K562 (cell line): ENCODE results near the gene LMCD1. TPM values are rescaled to one million over a fixed set of nuclear protein-coding genes. Genes with fewer than 3 reads are reported as not detected.

ENCODE experiments used
- ATAC-seq: fragments of 200-7000 bp; cut with Tn5 transposase; 3 replicates; pipeline ENCODE4 v1.9.1; 2020; ENCODE audit warnings: moderate library complexity
- BruUV-seq: library from RNA; stranded (reverse); fragments of 400-500 nt; replicated peaks from 2 replicates; lab custom pipeline; 2021; lab: Mats Ljungman, UMichigan
- CTCF ChIA-PET: fragments of 300-600 bp; formaldehyde crosslinking; extraction: SDS; loops from one replicate; lab custom pipeline; 2021; ENCODE audit warnings: low intra/inter-chr PET ratio; lab: Yijun Ruan, JAX
- POLR2A ChIA-PET: fragments of 300-600, 350-650 bp; sonication (Branson Sonifier 250); formaldehyde crosslinking; extraction: SDS; loops from one replicate; lab custom pipeline; 2021; ENCODE audit warnings: antibody characterized with exemption, inconsistent platforms; lab: Yijun Ruan, JAX
- DNase-seq, 4 experiments: peaks; one replicate each; pipeline versions ENCODE4 v3.0.0 to v3.0.0-alpha.2; 2011 to 2018; ENCODE audit warnings: low spot score in 3 of 4, mixed read lengths in 3 of 4; ENCODE audit errors: extremely low read depth in 1 of 4
- FAIRE-seq: peaks from 2 replicates; lab custom pipeline; 2011; peaks lifted over from hg19 to GRCh38; lab: Jason Lieb, UNC
- H2AFZ ChIP-seq: 2 replicates; pipeline ENCODE4 v1.6.0; 2011; ENCODE audit warnings: low read depth, low read length, control low read depth, inconsistent platforms
- H3K27ac ChIP-seq: fragments of 200-600 bp; 3 replicates; pipeline ENCODE4 v1.8.0; 2011; ENCODE audit warnings: low read depth, mild to moderate bottlenecking, control low read depth, inconsistent platforms, low read length, moderate library complexity, mixed read lengths; ENCODE audit errors: extremely low read depth
- H3K27me3 ChIP-seq, 2 experiments: fragments of 300-600 bp in 1 of 2; 2 replicates in 1 of 2; 3 replicates in 1 of 2; pipeline versions ENCODE4 v1.6.0 to v1.8.0; 2011; ENCODE audit warnings: inconsistent platforms in 2 of 2, low read length in 2 of 2, mild to moderate bottlenecking in 1 of 2, mixed read lengths in 1 of 2, moderate library complexity in 1 of 2; ENCODE audit not compliant: control insufficient read depth in 2 of 2, insufficient read depth in 2 of 2
- H3K36me3 ChIP-seq: fragments of 300-600 bp; 3 replicates; pipeline ENCODE4 v1.8.0; 2011; ENCODE audit warnings: mild to moderate bottlenecking, low read length, inconsistent platforms; ENCODE audit not compliant: control insufficient read depth, insufficient read depth
- H3K4me1 ChIP-seq, 2 experiments: fragments of 200-600 bp in 1 of 2; replicated peaks in 1 of 2; 2 replicates in 1 of 2; 3 replicates in 1 of 2; pipeline versions ENCODE4 v1.5.1 to v1.8.0; 2011; ENCODE audit warnings: inconsistent platforms in 2 of 2, low read length in 2 of 2, mild to moderate bottlenecking in 1 of 2, mixed read lengths in 1 of 2, moderate library complexity in 1 of 2; ENCODE audit not compliant: control insufficient read depth in 2 of 2, insufficient read depth in 2 of 2
- H3K4me2 ChIP-seq: 2 replicates; pipeline ENCODE4 v1.6.1; 2011; ENCODE audit warnings: low read length, control low read depth, inconsistent platforms, mixed read lengths; ENCODE audit not compliant: insufficient read depth
- H3K4me3 ChIP-seq: fragments of 200-600 bp; sonication (generic), shearing (Covaris generic); 2 replicates; pipeline ENCODE4 v1.5.1; 2016; ENCODE audit warnings: control low read depth, inconsistent platforms
- H3K79me2 ChIP-seq: fragments of 200-600 bp; 3 replicates; pipeline ENCODE4 v1.8.0; 2011; ENCODE audit warnings: low read length, inconsistent platforms; ENCODE audit not compliant: control insufficient read depth, insufficient read depth
- H3K9ac ChIP-seq, 2 experiments: 2 replicates each; pipeline versions ENCODE4 v1.6.0 to v1.6.1; 2011; ENCODE audit warnings: low read depth in 2 of 2, low read length in 2 of 2, control low read depth in 1 of 2, inconsistent platforms in 1 of 2, mild to moderate bottlenecking in 1 of 2, mixed read lengths in 1 of 2; ENCODE audit not compliant: insufficient read depth in 1 of 2
- H3K9me1 ChIP-seq: one replicate; pipeline ENCODE4 v1.6.0; 2011; ENCODE audit warnings: inconsistent platforms, mild to moderate bottlenecking, low read length, moderate library complexity; ENCODE audit not compliant: control insufficient read depth, insufficient read depth
- H3K9me3 ChIP-seq: replicated peaks from 2 replicates; pipeline ENCODE4 v1.5.1; 2011; ENCODE audit warnings: low read depth, low read length, inconsistent platforms; ENCODE audit not compliant: control insufficient read depth, insufficient read depth
- H4K20me1 ChIP-seq: replicated peaks from 2 replicates; pipeline ENCODE4 v1.6.1; 2011; ENCODE audit warnings: low read length, inconsistent platforms, mixed read lengths; ENCODE audit not compliant: control insufficient read depth, insufficient read depth
- CBX2 ChIP-seq: fragments of 200-600 bp; sonication (generic); IDR thresholded peaks from one replicate; pipeline ENCODE4 v1.6.1; 2012; ENCODE audit warnings: mild to moderate bottlenecking, low read length, inconsistent platforms; ENCODE audit not compliant: insufficient read depth, poor library complexity, severe bottlenecking
- EWSR1 ChIP-seq: fragments of 450-650 bp; IDR thresholded peaks from 2 replicates; pipeline ENCODE4 v1.6.1; 2018; ENCODE audit warnings: borderline replicate concordance, mild to moderate bottlenecking, low read depth, moderate library complexity; ENCODE audit not compliant: partially characterized antibody
- FOXP1 ChIP-seq: sonication (generic); formaldehyde crosslinking; IDR thresholded peaks from 2 replicates; pipeline ENCODE4 v1.8.0; 2022; ENCODE audit warnings: mild to moderate bottlenecking, missing genetic modification reagents
- GABPB1 ChIP-seq: sonication (generic); formaldehyde crosslinking; IDR thresholded peaks from 2 replicates; pipeline ENCODE4 v1.8.0; 2022; ENCODE audit warnings: mild to moderate bottlenecking, missing genetic modification reagents
- HMGXB4 ChIP-seq: sonication (generic); formaldehyde crosslinking; IDR thresholded peaks from 2 replicates; pipeline ENCODE4 v1.8.1; 2023; ENCODE audit warnings: mild to moderate bottlenecking, missing genetic modification reagents
- MTA1 ChIP-seq: fragments of 450-650 bp; IDR thresholded peaks from 2 replicates; pipeline ENCODE4 v1.6.1; 2017; ENCODE audit warnings: borderline replicate concordance
- NBN ChIP-seq: fragments of 450-650 bp; IDR thresholded peaks from 2 replicates; pipeline ENCODE4 v1.6.1; 2016; ENCODE audit warnings: low read depth, mild to moderate bottlenecking
- PKNOX1 ChIP-seq: fragments of 450-650 bp; IDR thresholded peaks from 2 replicates; pipeline ENCODE4 v1.6.1; 2016
- PTTG1 ChIP-seq: fragments of 450-650 bp; IDR thresholded peaks from 2 replicates; pipeline ENCODE4 v1.6.1; 2016; ENCODE audit warnings: low read depth, mild to moderate bottlenecking, missing genetic modification characterization, missing compliant biosample characterization
- RBFOX2 ChIP-seq: fragments of 200-400 bp; formaldehyde crosslinking; IDR thresholded peaks from 2 replicates; pipeline ENCODE4 v1.6.1; 2017; ENCODE audit warnings: low read depth, mild to moderate bottlenecking, low read length, moderate library complexity
- SRSF1 ChIP-seq: fragments of 200-400 bp; formaldehyde crosslinking; IDR thresholded peaks from 2 replicates; pipeline ENCODE4 v1.6.1; 2017; ENCODE audit warnings: mild to moderate bottlenecking, low read depth, low read length, moderate library complexity
- TCF3 ChIP-seq: sonication (generic); formaldehyde crosslinking; IDR thresholded peaks from 2 replicates; pipeline ENCODE4 v1.4.0; 2020; ENCODE audit warnings: mild to moderate bottlenecking, missing genetic modification reagents
- VEZF1 ChIP-seq: fragments of 200-800 bp; sonication (Bioruptor generic); IDR thresholded peaks from 2 replicates; pipeline ENCODE4 v1.6.1; 2017; ENCODE audit warnings: missing genetic modification characterization, missing compliant biosample characterization
- ZNF184 ChIP-seq: sonication (generic); formaldehyde crosslinking; IDR thresholded peaks from 2 replicates; pipeline ENCODE4 v1.5.0; 2020; ENCODE audit warnings: missing genetic modification reagents
- whole genome bisulfite sequencing: fragments of 100-300 bp; shearing (Covaris generic); methylation state at CpG from one replicate; pipeline ENCODE4 v1.1.6; 2016; ENCODE audit warnings: low coverage, mixed read lengths; ENCODE audit not compliant: insufficient coverage; ENCODE audit errors: missing lambda C conversion rate; 5-methylcytosine and 5-hydroxymethylcytosine counted together
- in situ Hi-C: fragments of 300-500 bp; cut with MboI; formaldehyde crosslinking; loops from 4 replicates; pipeline ENCODE4 v1.15.0; 2018; ENCODE audit warnings: inconsistent platforms, mixed read lengths
- intact Hi-C: fragments of 100-400 bp; cut with micrococcal nuclease; formaldehyde crosslinking; loops from 2 replicates; pipeline ENCODE4 v1.14.2; 2022
- polyA plus RNA-seq, 8 experiments: library from polyadenylated mRNA; depleted of rRNA in 4 of 8; stranded (reverse) in 5 of 8; unstranded in 3 of 8; fragments of >200 nt; fragmentation: Nextera tagmentation in 2 of 8; fragmentation: Illumina TruSeq in 1 of 8; extraction: Ambion mirVana in 2 of 8; extraction: Trizol in 1 of 8; gene quantifications; 2 replicates each; pipeline versions ENCODE4 v1.2.1 to v1.2.3, GENCODE V29; 2011 to 2014; ENCODE audit warnings: inconsistent platforms in 1 of 8, missing spikeins in 1 of 8
- total RNA-seq, 7 experiments: library from RNA; depleted of rRNA in 6 of 7; stranded (reverse); fragments of >200 nt in 6 of 7; fragmentation: Illumina TruSeq in 2 of 7; extraction: Trizol in 2 of 7; gene quantifications; 2 replicates each; pipeline versions ENCODE4 v1.2.1 to v1.2.3, GENCODE V29; 2011 to 2021; ENCODE audit warnings: low replicate concordance in 1 of 7
- TF ChIP-seq, protein P1 (sequence below): sonication (generic); IDR thresholded peaks from 2 replicates; pipeline ENCODE4 v1.6.1; 2016
- TF ChIP-seq, protein P2 (sequence below): IDR thresholded peaks from 2 replicates; pipeline ENCODE4 v1.6.1; 2014; ENCODE audit warnings: antibody characterized with exemption

The LMCD1 gene
- total and polyA plus RNA-seq, 9 of the 15 experiments (the other 6 are each of a cell fraction or from before 2014, with no cell fraction given), result 0.60 TPM; not detected in 8

- TF ChIP-seq, protein P1, sequence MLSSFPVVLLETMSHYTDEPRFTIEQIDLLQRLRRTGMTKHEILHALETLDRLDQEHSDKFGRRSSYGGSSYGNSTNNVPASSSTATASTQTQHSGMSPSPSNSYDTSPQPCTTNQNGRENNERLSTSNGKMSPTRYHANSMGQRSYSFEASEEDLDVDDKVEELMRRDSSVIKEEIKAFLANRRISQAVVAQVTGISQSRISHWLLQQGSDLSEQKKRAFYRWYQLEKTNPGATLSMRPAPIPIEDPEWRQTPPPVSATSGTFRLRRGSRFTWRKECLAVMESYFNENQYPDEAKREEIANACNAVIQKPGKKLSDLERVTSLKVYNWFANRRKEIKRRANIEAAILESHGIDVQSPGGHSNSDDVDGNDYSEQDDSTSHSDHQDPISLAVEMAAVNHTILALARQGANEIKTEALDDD, result no peak
- no peak for TF ChIP-seq FOXP1 (CRISPR knock-in tag)
- TF ChIP-seq RBFOX2, result no peak
- TF ChIP-seq TCF3 (CRISPR knock-in tag), result no peak
- TF ChIP-seq NBN, result no peak
- no peak for TF ChIP-seq EWSR1
- TF ChIP-seq PTTG1, result no peak
- TF ChIP-seq, protein P2, sequence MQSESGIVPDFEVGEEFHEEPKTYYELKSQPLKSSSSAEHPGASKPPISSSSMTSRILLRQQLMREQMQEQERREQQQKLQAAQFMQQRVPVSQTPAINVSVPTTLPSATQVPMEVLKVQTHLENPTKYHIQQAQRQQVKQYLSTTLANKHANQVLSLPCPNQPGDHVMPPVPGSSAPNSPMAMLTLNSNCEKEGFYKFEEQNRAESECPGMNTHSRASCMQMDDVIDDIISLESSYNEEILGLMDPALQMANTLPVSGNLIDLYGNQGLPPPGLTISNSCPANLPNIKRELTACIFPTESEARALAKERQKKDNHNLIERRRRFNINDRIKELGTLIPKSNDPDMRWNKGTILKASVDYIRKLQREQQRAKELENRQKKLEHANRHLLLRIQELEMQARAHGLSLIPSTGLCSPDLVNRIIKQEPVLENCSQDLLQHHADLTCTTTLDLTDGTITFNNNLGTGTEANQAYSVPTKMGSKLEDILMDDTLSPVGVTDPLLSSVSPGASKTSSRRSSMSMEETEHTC, result no peak
Observed at GRCh38 chr3:8488411-8488810, 13.2 kb upstream of the LMCD1 start (continued).

DNA sequence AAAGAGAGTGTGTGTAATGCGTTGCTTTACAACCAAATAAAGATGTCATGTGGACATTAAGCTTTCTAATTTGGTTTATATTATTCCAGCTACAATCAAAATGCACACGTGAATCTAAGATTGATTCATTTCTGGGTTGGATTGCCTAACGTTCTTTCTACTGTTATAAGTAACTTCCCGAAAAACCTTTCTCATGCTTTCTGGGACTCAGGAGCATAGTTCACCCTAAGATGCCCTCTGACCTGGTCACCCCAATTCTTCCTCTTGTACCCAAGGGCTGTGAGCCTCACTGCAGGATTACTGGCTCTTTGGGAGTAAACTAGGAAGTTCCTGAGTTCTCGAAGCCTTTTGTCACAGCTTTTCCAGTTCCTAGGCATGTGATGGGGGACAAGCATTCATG lies 12.7 kb upstream of the LMCD1 start:
- no TSS peak for BruUV-seq
- DNase-seq, result no peak
- Histone ChIP-seq H3K27me3 (0 out of 5 replicates have a peak, but pooled peaks cover 0 to 5% of the 10 kb centered on the region in 2 experiments), H4K20me1 (no peaks in the 10 kb centered on the region), H3K4me3 (no peak overlapping the region), H3K9ac (no peak overlapping the region), H3K4me2 (no peak overlapping the region), H3K4me1 (no peaks in the 10 kb centered on the region), H3K9me1 (no peaks in the 10 kb centered on the region), H3K9me3 (no peaks in the 10 kb centered on the region), H3K27ac (no peak overlapping the region), H3K79me2 (no peaks in the 10 kb centered on the region), H3K36me3 (no peaks in the 10 kb centered on the region), H2AFZ (no peak overlapping the region)
- CTCF ChIA-PET, result no interaction called here
- under 1% methylated on average over 5 of the region's 5 CpGs for WGBS
- POLR2A ChIA-PET, result no interaction called here
- intact Hi-C loops (no loop called here), in situ Hi-C loops (no loop called here)
- no peak for FAIRE-seq
- ATAC-seq, result no peak
- TF ChIP-seq GABPB1 (CRISPR knock-in tag) (no peak), VEZF1 (CRISPR knock-in tag) (no peak), CBX2 (no peak), ZNF184 (no peak), MTA1 (no peak), SRSF1 (no peak), PKNOX1 (no peak), HMGXB4 (CRISPR knock-in tag) (no peak)
